ENCODE data around the gene LTB4R2.

DNA sequence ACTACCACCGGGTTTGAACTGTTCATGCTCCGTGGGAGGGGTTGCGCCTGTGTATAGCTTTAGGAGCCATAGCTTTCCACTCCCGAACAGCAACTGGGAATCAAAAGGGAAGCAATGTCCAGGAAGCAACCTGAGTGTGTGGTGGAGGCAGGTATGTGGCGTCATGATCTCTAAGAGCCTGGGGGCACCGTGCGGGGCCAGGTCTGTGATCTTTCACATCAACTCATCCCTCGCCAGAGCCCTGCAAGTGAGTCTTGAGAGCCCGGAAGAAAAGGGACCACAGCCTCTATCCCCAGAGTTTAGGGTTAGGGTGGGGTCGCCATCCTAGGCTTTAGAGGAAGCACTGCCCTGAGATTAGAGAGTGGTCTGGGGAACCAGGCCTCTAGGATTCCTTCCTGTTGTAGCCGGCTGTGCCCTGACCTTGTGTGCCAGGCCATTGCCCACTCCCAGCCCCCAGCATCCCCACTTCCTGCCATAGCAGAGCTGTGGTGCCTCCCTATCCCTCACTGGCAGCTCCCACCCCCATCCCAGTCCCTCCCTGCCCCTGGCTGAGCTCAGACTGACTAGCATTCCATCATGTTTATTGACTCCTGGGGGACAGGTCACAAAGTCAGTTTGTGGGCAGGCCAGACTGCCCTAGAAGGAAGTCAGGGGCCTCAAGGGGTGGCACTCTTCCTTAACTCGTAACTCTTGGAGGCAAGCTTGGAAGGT is 25.7 kb downstream of the LTB4R2 start:
- TF ChIP-seq POLR2A (IDR thresholded peaks at IDR 0.05), result no peak
- TF ChIP-seq, protein P1, sequence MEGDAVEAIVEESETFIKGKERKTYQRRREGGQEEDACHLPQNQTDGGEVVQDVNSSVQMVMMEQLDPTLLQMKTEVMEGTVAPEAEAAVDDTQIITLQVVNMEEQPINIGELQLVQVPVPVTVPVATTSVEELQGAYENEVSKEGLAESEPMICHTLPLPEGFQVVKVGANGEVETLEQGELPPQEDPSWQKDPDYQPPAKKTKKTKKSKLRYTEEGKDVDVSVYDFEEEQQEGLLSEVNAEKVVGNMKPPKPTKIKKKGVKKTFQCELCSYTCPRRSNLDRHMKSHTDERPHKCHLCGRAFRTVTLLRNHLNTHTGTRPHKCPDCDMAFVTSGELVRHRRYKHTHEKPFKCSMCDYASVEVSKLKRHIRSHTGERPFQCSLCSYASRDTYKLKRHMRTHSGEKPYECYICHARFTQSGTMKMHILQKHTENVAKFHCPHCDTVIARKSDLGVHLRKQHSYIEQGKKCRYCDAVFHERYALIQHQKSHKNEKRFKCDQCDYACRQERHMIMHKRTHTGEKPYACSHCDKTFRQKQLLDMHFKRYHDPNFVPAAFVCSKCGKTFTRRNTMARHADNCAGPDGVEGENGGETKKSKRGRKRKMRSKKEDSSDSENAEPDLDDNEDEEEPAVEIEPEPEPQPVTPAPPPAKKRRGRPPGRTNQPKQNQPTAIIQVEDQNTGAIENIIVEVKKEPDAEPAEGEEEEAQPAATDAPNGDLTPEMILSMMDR (IDR thresholded peaks at IDR 0.05), result no peak

Data from adrenal gland (tissue), 5 donors.